OCI-LY7 (cell line): ENCODE data around the gene BCL11A. TPM values are rescaled to one million over a fixed set of nuclear protein-coding genes. Genes with fewer than 3 reads are reported as not detected.

Experiments used
- BruUV-seq: library from RNA; stranded (reverse); fragments of 400-500 nt; replicated peaks from 2 replicates; lab custom pipeline; 2021; lab: Mats Ljungman, UMichigan
- CTCF ChIA-PET: fragments of 300-600 bp; sonication (Branson Sonifier 250); formaldehyde crosslinking; loops from one replicate; lab custom pipeline; 2022; ENCODE audit warnings: antibody characterized with exemption; ENCODE audit not compliant: unreplicated experiment; lab: Charles Lee
- POLR2A ChIA-PET: fragments of 300-600 bp; sonication (Branson Sonifier 250); formaldehyde crosslinking; loops from one replicate; lab custom pipeline; 2022; ENCODE audit warnings: antibody characterized with exemption; lab: Charles Lee
- DNase-seq: peaks from one replicate; pipeline ENCODE4 v3.0.0-alpha.2; 2015; ENCODE audit warnings: low spot score
- H2AFZ ChIP-seq: fragments of 200-600 bp; sonication (generic), shearing (Covaris generic); 2 replicates; pipeline ENCODE4 v1.6.1; 2014; ENCODE audit warnings: mild to moderate bottlenecking, antibody characterized with exemption, low read length, moderate library complexity
- H3K27ac ChIP-seq: fragments of 200-600 bp; sonication (generic); 2 replicates; pipeline ENCODE4 v1.5.1; 2014; ENCODE audit warnings: mixed run types, low read depth, mild to moderate bottlenecking, moderate library complexity, low read length, inconsistent platforms; ENCODE audit not compliant: poor library complexity, severe bottlenecking
- H3K36me3 ChIP-seq: fragments of 200-600 bp; sonication (generic); 2 replicates; pipeline ENCODE4 v1.6.1; 2014; ENCODE audit warnings: mild to moderate bottlenecking, antibody characterized with exemption, low read length, moderate library complexity, mixed read lengths; ENCODE audit not compliant: insufficient read depth
- H3K4me1 ChIP-seq: fragments of 200-600 bp; sonication (generic); 2 replicates; pipeline ENCODE4 v1.5.1; 2014; ENCODE audit warnings: mild to moderate bottlenecking, low read length; ENCODE audit not compliant: insufficient read depth, poor library complexity, severe bottlenecking
- H3K4me2 ChIP-seq: fragments of 200-600 bp; sonication (generic); 2 replicates; pipeline ENCODE4 v1.6.1; 2014; ENCODE audit warnings: mild to moderate bottlenecking, low read length
- H3K4me3 ChIP-seq: fragments of 200-600 bp; sonication (generic); 2 replicates; pipeline ENCODE4 v1.5.1; 2014; ENCODE audit warnings: mild to moderate bottlenecking, low read depth, low read length; ENCODE audit not compliant: poor library complexity, severe bottlenecking
- H3K79me2 ChIP-seq: fragments of 200-600 bp; sonication (generic); 2 replicates; pipeline ENCODE4 v1.6.1; 2016; ENCODE audit warnings: low read depth, mild to moderate bottlenecking, low read length, moderate library complexity, mixed read lengths; ENCODE audit not compliant: insufficient read depth
- H3K9me2 ChIP-seq: fragments of 200-600 bp; sonication (generic); 2 replicates; pipeline ENCODE4 v1.6.1; 2016; ENCODE audit warnings: mild to moderate bottlenecking, low read length, mixed read lengths; ENCODE audit not compliant: insufficient read depth
- H3K9me3 ChIP-seq: fragments of 200-600 bp; sonication (generic); 2 replicates; pipeline ENCODE4 v1.6.1; 2014; ENCODE audit warnings: mild to moderate bottlenecking, mixed run types, low read length, mixed read lengths
- H4K20me1 ChIP-seq: fragments of 200-600 bp; sonication (generic); 2 replicates; pipeline ENCODE4 v1.6.1; 2014; ENCODE audit warnings: mild to moderate bottlenecking, antibody characterized with exemption, low read length, moderate library complexity, mixed read lengths; ENCODE audit not compliant: insufficient read depth
- EZH2phosphoT487 ChIP-seq: fragments of 200-600 bp; sonication (generic); IDR thresholded peaks from 2 replicates; pipeline ENCODE4 v1.6.1; 2018; ENCODE audit warnings: low read depth, borderline replicate concordance, mild to moderate bottlenecking, mixed run types, antibody characterized with exemption, low read length, moderate library complexity, mixed read lengths
- intact Hi-C: fragments of 100-400 bp; cut with micrococcal nuclease; formaldehyde crosslinking; loops from one replicate; pipeline ENCODE4 v1.10.0; 2022; ENCODE audit not compliant: unreplicated experiment
- total RNA-seq, 2 experiments: library from RNA; depleted of rRNA in 1 of 2; stranded (reverse); fragments of >200 nt in 1 of 2; shearing (Covaris generic) in 1 of 2; gene quantifications; 2 replicates each; pipeline ENCODE4 v1.2.3, GENCODE V29; 2014 to 2022
- TF ChIP-seq, protein P1 (sequence below): fragments of 200-600 bp; sonication (generic); conservative IDR thresholded peaks from 2 replicates; pipeline ENCODE4 v1.5.1; 2014; ENCODE audit warnings: mild to moderate bottlenecking, antibody characterized with exemption, low read length, moderate library complexity, mixed read lengths

The BCL11A gene
- total RNA-seq, 2 experiments from 2014 or later, result 64.3 to 167 TPM

DNA sequence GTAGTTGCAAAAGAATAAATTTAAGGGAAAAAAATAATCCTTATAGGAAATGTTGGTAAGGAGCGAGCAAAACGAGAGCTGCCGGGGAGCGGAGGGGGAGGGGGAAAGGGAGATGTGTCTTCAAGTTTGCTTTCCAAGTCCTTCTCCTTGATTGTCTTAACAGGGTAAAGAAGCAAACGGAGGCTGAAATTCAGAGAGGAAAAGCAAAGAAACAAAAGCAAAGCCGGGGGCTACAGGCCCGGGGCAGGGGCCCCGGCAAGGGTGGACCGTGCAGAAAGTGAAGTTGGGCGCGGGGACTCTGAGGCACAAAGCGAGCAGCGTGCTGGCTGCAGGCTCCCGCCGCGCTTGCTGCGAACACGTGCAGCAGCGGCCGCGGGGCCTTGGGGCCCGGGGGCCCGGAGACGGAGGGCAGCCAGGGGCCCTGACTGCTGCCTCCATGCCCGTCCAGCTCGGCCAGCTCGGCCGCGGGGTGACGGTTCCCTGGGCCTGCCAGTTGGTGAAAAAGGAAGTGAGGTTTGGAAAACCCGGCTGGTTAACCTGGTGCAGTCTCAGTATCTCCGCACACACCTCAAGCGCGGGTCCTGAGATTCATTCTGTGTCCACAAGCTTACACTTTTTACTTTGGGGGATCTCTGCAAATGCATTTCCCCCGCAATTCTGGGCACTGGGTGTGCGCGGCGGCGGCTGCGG lies 4.1 kb downstream of the BCL11A start:
- peak overlapping the region; percentile 93 for H3K4me3 ChIP-seq
- H3K4me1 ChIP-seq, result peaks cover 41% of the 10 kb centered on the region
- CTCF ChIA-PET, result interaction anchor here (0.6 to 2.0 kb wide), 9 partner anchors 98 to 1485 kb away, joined by 3 to 14 read pairs (median 3); no protein-coding TSS in a partner anchor
- H2AFZ ChIP-seq, result peak overlapping the region; percentile 31; the same call in 1 of the 2 replicates
- POLR2A ChIA-PET, result interaction anchor here (0.9 to 4.1 kb wide), 15 partner anchors 8 to 661 kb away, joined by 3 to 31 read pairs (median 6); no protein-coding TSS in a partner anchor
- peak overlapping the region; percentile 100 for H3K4me2 ChIP-seq
- peak overlapping the region; percentile 90 for H3K27ac ChIP-seq
- peaks cover 87% of the 10 kb centered on the region for H3K79me2 ChIP-seq
- H3K36me3 ChIP-seq, result peaks cover 57% of the 10 kb centered on the region
- H4K20me1 ChIP-seq, result peaks cover 11% of the 10 kb centered on the region; the same call in 1 of the 2 replicates
- H3K9me3 ChIP-seq, result no peaks in the 10 kb centered on the region
- H3K9me2 ChIP-seq, result no peaks in the 10 kb centered on the region
- TF ChIP-seq, protein P1, sequence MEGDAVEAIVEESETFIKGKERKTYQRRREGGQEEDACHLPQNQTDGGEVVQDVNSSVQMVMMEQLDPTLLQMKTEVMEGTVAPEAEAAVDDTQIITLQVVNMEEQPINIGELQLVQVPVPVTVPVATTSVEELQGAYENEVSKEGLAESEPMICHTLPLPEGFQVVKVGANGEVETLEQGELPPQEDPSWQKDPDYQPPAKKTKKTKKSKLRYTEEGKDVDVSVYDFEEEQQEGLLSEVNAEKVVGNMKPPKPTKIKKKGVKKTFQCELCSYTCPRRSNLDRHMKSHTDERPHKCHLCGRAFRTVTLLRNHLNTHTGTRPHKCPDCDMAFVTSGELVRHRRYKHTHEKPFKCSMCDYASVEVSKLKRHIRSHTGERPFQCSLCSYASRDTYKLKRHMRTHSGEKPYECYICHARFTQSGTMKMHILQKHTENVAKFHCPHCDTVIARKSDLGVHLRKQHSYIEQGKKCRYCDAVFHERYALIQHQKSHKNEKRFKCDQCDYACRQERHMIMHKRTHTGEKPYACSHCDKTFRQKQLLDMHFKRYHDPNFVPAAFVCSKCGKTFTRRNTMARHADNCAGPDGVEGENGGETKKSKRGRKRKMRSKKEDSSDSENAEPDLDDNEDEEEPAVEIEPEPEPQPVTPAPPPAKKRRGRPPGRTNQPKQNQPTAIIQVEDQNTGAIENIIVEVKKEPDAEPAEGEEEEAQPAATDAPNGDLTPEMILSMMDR, result no peak
- no peak for TF ChIP-seq EZH2phosphoT487
- peak; percentile 71 for DNase-seq
- intact Hi-C loops, result loop anchor here (2.0 kb wide), 1 partner anchor 661 kb away; no protein-coding TSS in a partner anchor
- no TSS peak for BruUV-seq

DNA sequence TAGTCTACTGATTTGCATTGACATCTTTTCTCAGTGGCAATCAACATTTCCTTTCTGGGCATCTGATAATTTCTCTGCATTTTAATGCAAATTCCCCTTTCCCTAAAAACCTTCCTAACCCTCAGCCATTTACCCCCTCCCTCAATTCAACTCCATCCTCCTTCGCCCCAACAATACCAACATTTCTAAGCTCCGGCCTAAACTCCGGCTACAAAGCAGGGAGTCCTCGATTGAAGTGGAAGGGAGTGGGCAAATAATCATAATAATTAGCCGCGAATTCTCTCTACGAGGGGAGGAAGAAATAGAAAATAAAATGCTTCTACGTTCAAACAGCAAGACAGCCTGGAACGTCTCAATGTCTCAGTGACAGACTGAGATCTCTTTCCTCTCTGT lies 4.6 kb downstream of the BCL11A start:
- peak overlapping the region; percentile 100 for H3K4me2 ChIP-seq
- intact Hi-C loops, result loop anchor here (2.0 kb wide), 1 partner anchor 660 kb away; no protein-coding TSS in a partner anchor

More for the DNA sequence above, 4.6 kb downstream of the BCL11A start:
- ChIA-PET CTCF (interaction anchor here (1.4 kb wide), 1 partner anchor 109 kb away, joined by 5 read pairs; no protein-coding TSS in a partner anchor), POLR2A (interaction anchor here (1.4 to 4.1 kb wide), 6 partner anchors 109 to 236 kb away, joined by 4 to 31 read pairs (median 8); no protein-coding TSS in a partner anchor)
- Histone ChIP-seq H4K20me1 (peaks cover 16% of the 10 kb centered on the region; the same call in 1 of the 2 replicates), H3K4me3 (peak overlapping the region; percentile 93), H3K36me3 (peaks cover 63% of the 10 kb centered on the region), H3K79me2 (peaks cover 92% of the 10 kb centered on the region), H3K27ac (peak overlapping the region; percentile 90), H2AFZ (no peak overlapping the region), H3K4me1 (peaks cover 46% of the 10 kb centered on the region), H3K9me3 (no peaks in the 10 kb centered on the region), H3K9me2 (no peaks in the 10 kb centered on the region)
- no peak for DNase-seq
- TF ChIP-seq, protein P1, result no peak
- no TSS peak for BruUV-seq
